Neural cell (in vitro differentiated cells): Measurements from ENCODE around the gene ATP7B.

ENCODE experiments used
- RAD21 ChIP-seq: fragments of 450-650 bp; conservative IDR thresholded peaks from 2 replicates; pipeline ENCODE4 v1.6.1; 2014; ENCODE audit warnings: antibody characterized with exemption, mild to moderate bottlenecking, moderate library complexity
- TF ChIP-seq, protein P1 (sequence below): fragments of 450-650 bp; IDR thresholded peaks from 2 replicates; pipeline ENCODE4 v1.5.1; 2014; ENCODE audit warnings: antibody characterized with exemption, mild to moderate bottlenecking, moderate library complexity; ENCODE audit not compliant: poor library complexity, severe bottlenecking

DNA sequence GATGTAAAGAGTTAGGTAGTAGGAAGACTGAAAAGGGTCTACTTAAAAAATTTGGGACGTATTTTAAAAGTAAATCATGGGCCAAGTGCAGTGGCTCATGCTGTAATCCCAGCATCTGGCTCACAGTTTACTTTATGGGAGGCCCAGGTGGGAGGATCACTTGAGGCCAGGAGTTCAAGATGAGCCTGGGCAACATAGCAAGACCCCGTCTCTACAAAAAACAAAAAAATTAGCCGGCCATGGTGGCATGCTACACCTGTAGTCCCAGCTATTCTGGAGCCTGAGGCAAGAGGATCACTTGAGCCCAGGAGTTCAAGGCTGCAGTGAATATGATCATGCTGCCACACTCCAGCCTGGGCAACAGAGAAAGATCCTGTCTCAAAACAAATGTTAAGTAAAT is 36.2 kb upstream of the ATP7B start:
- TF ChIP-seq RAD21 = no peak
- TF ChIP-seq, protein P1, sequence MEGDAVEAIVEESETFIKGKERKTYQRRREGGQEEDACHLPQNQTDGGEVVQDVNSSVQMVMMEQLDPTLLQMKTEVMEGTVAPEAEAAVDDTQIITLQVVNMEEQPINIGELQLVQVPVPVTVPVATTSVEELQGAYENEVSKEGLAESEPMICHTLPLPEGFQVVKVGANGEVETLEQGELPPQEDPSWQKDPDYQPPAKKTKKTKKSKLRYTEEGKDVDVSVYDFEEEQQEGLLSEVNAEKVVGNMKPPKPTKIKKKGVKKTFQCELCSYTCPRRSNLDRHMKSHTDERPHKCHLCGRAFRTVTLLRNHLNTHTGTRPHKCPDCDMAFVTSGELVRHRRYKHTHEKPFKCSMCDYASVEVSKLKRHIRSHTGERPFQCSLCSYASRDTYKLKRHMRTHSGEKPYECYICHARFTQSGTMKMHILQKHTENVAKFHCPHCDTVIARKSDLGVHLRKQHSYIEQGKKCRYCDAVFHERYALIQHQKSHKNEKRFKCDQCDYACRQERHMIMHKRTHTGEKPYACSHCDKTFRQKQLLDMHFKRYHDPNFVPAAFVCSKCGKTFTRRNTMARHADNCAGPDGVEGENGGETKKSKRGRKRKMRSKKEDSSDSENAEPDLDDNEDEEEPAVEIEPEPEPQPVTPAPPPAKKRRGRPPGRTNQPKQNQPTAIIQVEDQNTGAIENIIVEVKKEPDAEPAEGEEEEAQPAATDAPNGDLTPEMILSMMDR = no peak
